GM19452 (cell line): Measurements from ENCODE around the gene NF1.
"Not testable (repeated sequence)": the region's sequence is repeated elsewhere in the genome, so short reads cannot be mapped to it uniquely, and the experiment has no call there.

Source experiments
- ATAC-seq: cut with Tn5 transposase; IDR thresholded peaks from one replicate; pipeline ENCODE4 v1.9.1; 2021; ENCODE audit not compliant: unreplicated experiment

The NF1 gene

DNA sequence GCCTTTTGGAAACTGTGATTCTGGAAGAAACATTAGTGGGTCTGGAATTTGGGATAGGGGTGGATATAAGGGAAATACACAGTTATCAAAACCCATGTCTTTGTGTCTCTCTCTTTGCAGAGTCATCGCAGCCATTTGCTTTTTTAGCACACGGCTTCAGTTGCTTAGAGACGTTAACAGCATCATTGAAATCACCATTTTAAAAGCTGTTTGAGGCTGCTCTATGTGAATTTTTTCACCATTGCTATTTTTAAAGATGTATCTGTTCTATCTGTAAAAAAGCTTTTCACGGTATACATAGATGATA is 155.0 kb downstream of the NF1 start:
- no peak for ATAC-seq

DNA sequence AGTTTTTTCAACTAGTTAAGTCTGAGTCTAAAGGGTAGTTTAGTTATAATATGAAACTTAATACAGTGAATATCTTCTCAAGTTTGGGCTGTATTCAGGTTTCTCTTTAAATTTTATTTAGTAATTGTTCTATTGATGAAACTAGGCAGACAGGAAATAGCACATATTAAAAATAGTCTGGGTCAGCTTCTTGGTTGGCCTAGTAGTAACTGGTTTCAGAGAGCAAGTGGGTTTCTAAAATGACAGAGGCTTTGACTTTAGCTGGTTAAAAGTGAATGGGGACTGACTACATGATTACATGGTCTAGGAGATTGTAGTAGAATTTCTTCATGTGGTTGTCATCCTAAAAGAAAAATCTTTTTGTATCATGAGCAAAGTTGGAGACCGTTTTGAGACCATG is 155.5 kb downstream of the NF1 start:
- no peak for ATAC-seq

DNA sequence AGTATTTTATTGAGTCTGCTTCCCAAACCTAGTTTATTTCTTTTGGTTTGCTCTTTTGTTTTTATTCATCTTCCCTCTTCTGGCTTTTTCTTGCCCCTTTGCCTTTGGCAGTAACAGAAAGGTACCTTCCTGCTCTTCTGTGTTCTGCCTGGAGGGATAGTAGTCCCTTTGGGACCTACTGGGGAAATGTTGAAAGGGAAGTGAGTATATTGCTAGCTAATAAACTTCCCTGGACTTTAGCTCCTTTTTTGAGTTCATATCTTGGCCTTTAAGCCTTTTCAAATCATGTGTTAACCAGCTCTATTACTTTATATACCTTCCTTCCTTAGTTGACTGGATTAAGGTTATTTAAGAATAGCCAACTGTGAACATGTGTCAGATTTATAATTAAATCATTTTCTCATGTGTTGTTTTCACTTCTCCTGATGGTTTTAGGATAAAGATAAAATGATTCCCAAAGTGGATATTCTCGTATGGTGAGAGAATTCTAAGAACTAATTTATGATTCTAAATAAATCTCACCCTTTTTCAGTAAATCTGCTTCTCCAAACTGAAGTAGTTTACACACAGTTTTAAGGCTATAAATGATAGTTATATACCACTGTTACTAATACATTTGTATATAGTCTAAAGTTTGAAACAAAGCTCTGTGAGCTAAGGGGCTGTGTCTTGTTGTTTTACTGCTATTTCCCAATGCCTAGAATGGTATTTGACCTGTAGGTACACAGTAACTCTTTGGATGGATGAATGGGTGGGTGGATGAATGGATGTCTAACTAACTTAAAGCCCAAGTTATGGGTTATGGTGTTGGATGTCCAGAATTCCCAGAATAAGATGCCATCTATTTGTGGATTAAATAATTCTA is 156.6 kb downstream of the NF1 start:
- ATAC-seq: no peak

DNA sequence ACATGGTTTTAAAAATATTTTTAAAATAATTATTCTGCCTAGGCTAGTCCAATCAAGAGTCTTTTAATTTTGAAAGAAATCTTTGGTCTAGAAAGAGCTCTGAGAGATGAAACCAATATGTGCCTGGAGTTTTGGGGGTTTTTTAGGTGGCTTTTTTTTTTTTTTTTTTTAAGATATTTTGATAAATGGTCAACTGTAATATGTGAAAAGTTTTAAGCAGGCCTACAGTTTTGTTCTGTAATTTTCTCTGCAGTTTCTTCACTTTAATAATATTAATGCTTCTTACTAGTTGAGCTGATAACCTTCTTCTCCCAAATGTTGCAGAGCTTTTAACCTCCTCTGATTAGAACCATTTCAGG is 157.2 kb downstream of the NF1 start:
- ATAC-seq: no peak

DNA sequence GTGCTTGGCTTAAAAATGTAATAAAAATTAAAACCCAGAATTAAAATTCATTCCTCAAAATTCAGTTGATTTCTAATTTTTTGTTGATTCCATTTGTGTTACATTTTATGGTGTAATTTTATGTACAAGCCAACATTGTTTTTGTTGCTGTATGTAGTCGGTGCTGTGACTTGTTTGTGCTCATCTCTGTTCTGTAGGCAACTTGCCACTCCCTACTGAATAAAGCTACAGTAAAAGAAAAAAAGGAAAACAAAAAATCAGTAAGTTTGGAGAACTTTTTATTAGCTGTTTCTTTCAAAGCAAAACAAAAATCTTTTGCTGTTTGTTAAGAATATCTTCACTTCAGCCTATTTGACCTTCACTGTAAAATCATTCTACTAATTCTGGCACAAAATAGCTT is 158.0 kb downstream of the NF1 start:
- ATAC-seq: no peak

DNA sequence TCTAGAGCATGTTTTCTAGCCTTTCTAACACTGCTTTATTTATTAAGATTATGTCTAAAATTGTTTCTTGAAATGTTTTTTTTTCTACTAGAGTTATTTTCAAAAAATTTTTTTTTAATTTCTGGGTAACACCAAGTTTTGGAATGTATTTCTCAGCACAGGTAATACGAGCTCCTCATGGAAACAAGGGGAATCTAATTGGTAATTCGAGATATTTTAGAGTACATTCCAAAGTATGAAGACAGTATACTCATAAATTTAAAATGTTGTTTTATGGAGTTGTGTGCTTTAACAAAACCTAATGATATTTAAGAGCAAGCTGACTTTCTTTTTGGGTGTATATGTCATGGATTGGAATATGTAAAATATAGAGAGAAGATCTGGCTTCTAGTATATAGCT is 159.9 kb downstream of the NF1 start:
- no peak for ATAC-seq

DNA sequence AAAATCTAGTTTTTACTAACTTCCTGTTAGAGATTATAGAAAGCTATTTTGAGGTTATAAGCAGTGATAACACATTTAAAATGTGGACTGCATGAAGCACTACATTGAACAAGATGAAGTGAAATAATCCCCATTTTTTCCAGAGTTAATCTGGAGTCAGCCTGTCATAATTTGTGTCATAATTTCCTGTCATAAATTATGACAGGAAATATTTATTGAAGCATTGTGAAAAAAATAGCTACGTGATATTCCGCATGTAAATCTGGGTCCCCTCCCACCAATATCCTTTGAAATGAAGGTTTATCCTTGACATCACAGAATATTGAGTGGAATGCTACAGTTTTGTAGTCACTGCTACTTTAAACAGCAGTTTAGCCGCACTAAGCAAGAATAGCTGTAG is 162.2 kb downstream of the NF1 start:
- ATAC-seq: no peak

DNA sequence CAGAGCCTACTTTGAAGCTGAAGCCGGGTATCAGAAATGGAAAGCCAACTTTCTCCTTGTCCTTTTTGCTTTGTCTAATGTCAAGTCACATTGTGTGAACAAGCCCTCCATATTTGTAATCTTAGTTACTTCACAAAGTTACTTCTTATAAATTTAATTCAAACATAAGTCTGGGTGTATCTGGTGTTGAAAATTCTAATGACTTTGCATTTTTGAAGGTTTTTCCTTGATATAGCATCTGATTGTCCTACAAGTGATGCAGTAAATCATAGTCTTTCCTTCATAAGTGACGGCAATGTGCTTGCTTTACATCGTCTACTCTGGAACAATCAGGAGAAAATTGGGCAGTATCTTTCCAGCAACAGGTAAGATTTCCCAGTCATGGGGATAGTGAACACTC is 165.4 kb downstream of the NF1 start:
- ATAC-seq: no peak

DNA sequence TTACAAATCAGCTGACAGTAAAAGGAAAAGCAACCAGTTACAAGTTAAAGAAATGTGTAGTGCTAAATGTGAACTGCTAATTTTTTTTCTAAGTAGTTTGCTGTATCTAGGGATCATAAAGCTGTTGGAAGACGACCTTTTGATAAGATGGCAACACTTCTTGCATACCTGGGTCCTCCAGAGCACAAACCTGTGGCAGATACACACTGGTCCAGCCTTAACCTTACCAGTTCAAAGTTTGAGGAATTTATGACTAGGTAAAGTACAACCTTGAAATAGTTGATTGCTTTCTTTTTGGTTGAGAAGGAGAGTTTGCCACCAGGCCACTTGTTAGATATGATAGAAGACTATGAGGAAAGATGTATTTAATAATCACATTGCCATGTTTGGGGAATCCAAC is 166.8 kb downstream of the NF1 start:
- no peak for ATAC-seq

DNA sequence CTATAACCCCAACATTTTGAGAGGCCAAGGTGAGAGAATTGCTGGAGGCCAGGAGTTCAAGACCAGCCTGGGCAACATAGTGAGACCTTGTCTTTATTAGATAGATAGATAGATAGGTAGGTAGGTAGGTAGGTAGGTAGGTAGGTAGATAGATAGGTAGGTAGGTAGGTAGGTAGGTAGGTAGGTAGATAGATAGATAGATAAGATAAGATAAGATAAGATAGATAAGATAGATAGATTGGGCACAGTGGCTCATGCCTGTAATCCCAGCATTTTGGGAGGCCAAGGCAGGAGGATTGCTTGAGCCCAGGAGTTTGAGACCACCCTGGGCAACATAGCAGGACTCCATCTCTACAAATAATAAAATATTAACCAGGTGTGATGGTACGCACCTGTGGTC is 168.1 kb downstream of the NF1 start:
- not testable (repeated sequence) for ATAC-seq

DNA sequence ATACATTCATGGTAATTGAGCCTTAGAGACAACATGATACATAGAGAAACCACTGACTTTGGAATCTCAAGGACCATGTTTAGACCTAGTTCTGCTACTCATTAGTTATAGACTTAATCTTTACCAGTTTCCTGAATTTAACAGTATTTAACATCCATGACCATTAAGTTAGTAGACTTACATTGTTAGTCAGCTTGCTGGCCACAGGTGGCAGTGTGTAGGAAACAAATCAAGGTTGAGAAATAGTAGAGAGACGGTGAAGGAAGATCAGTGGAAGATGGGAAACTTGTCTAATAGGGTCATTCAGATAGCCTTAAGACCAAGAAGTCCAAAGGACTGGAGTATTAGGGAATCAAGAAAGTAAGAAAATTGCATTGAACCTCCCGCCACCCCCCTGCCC is 171.3 kb downstream of the NF1 start:
- no peak for ATAC-seq

DNA sequence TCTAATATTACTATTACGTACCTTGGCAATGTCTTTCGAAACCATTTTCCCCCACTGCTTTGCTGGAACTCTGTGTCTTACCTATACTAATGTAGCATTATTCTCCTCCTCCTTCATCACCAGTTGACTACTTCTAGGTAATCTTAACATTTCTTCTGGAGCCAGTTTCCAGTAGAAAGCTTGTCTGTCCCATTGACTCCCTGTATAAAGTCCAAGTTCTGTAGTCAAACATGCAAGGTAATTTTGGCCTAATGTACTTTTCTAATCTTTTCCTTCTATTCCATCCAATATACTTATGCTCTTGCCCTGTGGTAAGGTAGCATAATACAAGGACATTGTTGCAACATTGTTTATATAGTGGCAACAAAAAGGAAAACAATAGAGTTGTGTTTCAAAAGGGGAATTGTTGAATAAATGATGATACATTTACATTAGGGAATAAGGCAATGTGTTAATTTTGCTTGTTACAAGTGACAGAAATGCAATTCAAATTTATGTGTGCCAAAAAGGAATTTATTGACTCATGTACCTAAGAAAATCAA is 174.3 kb downstream of the NF1 start:
- no peak for ATAC-seq

DNA sequence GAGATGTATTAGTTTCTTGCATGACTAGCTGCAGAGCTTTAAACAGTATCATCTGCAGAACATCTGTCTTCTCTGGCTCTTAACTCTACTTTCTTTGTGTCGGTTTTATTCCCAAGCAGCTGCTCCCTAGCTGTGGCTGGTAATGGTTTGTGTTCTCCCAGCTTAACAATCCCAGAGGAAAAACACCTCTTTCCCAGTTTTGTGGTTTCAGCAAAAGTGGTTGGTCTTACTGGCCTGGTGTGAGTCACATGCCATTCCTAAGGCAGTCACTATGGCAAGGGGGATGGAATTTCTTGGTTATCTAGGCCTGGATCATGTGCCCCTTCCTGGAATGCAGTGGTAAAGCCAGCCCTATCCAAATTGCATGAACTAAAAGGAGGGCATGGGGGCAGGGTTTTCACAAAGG is 174.8 kb downstream of the NF1 start:
- no peak for ATAC-seq

DNA sequence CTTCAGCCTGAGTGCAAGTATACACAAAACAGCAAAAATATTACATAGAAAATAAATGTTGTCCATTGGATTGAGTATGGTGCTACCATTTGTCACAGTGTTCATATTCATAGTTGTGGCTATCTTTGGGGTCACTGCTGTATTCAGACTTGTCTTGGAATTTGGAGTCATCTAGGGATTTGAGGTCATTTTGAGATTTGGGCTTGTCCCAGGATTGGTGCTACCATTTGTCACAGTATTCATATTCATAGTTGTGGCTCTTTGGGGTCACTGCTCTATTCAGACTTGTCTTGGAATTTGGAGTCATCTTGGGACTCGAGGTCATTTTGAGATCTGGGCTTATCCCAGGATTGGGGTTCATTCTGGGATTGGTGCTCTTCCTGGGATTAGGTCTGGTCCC is 177.5 kb downstream of the NF1 start:
- ATAC-seq: no peak

DNA sequence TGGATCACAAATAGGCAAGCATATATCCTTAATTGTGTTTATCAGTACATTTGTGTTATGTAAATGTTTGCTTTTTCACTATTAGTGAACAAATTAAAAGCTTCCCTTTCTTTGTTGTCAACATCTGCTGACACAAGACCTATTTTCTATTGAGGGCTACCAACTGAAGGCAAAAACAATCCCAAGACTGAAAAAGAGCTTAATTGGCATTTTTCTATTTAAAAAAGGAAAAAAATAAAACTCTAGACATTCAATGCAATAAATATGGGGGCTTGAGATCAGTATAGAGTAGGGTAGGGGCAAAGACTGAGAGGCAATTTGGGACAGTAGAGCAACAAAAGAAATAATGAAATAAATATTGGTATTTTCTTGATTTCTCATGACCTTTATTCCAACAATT is 178.0 kb downstream of the NF1 start:
- ATAC-seq: no peak

DNA sequence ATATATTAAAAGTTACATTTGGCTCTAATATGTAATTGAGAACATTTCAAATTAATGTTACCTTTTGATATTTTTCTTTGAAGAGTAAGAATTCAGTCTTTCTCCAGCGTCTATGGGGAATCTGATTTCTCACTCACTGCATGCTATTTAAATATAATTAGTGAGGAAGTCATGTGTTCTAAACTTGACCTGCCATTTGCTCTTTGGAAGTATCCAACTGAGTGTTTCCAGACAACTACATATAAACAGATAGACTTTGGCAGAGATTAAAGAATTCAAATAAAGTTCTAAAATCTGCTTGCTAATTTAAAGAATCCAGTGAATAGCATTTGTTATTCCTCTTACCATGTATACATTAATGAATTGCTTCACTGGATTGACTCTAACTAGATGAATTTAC is 178.7 kb downstream of the NF1 start:
- no peak for ATAC-seq

DNA sequence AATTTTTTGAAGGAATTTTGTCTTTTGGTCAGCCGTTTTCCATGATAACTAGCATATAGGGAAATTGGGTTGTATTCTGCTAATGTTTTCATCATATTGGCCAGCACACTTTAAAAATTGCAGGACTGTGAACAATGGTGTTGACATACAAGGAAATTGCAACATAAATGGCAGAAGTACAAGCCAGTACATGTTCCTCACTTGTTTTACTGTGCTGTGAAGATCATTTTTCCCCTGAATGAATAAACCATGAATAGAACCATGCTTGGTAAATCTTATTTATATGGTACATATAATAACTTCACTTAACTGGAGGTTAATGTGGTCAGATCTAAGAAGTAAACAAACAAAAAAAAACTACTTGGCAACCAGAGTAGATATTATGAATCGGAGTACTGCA is 179.5 kb downstream of the NF1 start:
- no peak for ATAC-seq

DNA sequence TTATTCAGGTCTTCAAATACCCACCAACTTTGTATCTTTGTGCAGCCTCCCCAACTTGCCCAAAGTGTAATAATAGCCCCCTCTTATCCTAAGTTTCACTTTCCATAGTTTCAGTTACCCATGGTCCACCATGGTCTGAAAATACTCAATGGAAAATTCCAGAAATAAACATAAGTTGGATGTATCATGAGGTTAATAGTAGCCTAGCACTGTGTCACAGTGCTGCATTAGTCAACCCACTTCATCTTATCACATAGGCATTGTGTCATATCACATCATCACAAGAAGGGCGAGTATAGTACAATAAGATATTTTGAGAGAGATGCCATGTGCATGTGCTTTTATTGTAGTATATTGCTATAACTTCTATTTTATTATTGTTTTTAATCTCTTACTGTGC is 180.3 kb downstream of the NF1 start:
- ATAC-seq: no peak

DNA sequence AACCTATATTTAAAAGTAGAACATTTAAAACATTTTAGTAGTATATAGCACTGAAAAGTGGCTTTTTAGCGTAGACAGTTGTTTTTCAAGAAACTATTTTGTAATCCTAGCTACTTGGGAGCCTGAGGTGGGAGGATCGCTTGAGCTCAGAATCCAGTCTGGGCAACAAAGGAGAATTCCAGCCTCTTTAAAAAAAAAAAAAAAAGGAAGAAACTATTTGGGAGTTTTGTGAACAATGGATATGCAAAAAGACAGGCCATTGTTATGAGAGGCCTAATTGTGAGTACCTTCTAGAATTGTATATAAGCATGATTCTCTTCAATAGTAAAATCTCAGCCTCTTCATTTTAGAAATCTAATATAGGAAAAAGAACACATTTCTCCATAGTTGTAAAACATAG is 184.6 kb downstream of the NF1 start:
- no peak for ATAC-seq

DNA sequence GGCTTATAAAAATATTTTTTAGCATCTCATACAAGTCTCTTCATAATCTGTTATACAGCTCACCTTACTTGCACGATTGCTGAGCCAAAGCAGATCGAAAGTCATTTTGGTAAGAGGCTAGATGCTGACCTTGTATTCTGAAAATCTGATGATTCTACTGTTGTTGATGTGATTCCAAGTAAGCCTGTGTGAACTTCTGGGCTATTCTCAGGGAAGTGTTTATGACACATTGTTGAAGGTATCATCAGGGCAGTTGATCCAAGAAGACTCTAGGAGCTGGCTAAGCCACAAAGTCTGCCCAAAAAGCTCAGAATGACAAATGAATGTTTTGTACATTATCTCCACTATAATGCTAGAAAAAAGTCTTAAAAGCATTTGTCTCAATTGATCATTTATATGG is 186.3 kb downstream of the NF1 start:
- ATAC-seq: no peak

DNA sequence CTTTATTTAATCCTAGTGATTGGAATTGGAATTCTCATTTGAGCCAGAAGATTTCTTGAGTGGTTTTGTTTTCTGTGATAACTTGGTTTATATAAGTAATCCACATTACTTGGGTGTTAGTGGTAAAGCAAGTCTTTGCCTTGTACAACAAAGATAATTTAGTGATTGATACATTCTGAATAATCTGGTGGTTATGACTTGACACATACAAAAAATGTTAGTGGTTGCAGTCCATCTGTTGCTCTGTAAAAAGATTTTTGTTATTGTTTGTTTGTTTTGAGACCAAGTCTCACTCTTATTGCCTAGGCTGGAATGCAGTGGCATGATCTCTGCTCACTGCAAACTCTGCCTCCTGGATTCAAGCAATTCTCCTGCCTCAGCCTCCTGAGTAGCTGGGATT is 189.1 kb downstream of the NF1 start:
- ATAC-seq: no peak

DNA sequence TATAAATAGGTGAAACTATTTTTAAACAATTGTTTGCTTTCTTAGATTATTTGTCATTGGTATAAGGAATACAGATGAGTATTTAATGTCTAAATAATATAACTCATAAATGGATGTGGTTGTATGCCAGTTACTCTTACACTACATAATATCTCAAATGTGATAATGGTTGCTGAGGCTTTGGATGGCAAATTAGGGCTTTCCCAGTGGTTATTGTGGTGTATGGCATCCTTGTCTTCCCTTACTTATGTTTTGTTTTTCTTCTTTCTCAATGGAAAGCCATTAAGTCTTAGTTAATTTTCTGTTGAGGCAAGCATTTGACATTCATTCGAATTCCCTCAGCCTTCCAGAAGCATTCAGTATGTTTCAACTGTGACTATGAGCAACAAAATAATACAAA is 191.8 kb downstream of the NF1 start:
- ATAC-seq: no peak

DNA sequence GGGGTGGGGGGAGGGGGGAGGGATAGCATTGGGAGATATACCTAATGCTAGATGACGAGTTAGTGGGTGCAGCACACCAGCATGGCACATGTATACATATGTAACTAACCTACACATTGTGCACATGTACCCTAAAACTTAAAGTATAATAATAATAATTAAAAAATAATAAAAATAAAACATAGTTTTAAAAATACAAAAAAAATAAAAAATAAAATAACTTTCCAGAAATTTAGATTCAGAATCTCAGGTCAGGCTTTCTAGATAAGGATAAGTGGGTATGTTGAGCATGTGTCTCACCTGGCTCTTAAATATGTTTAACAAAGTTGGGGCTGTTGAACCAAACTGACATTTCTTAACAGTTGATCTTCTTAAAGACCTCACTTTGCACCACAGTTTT is 193.2 kb downstream of the NF1 start:
- not testable (repeated sequence) for ATAC-seq
